ENCODE measurements around the gene UXS1. TPM values are rescaled to one million over a fixed set of nuclear protein-coding genes. Genes with fewer than 3 reads are reported as not detected.

The UXS1 gene
- total and polyA plus RNA-seq, 2 of the 8 experiments (the other 6 are each of a cell fraction or from before 2014, with no cell fraction given), result 44.5 to 63.4 TPM

- no peak for TF ChIP-seq FOSL1 (IDR thresholded peaks at IDR 0.05; ENCODE audit: insufficient read depth, low read depth, low read length)
- no peak for TF ChIP-seq SIN3A (conservative IDR thresholded peaks at IDR 0.05 in 1 of 2, IDR thresholded peaks at IDR 0.05 in 1 of 2; ENCODE audit: low read depth in 1 of 2, low read length in 2 of 2)
- TF ChIP-seq BRCA1 (IDR thresholded peaks at IDR 0.05; ENCODE audit: low read depth, low read length), result no peak
- no peak for TF ChIP-seq KDM5A (IDR thresholded peaks at IDR 0.05; ENCODE audit: low read length)
- TF ChIP-seq, protein P1, sequence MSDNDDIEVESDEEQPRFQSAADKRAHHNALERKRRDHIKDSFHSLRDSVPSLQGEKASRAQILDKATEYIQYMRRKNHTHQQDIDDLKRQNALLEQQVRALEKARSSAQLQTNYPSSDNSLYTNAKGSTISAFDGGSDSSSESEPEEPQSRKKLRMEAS (IDR thresholded peaks at IDR 0.05), result no peak
- TF ChIP-seq PHF8 (conservative IDR thresholded peaks at IDR 0.05; ENCODE audit: low read depth, low read length), result no peak
- TF ChIP-seq ASH2L (IDR thresholded peaks at IDR 0.05; ENCODE audit: low read length), result no peak
Observed at GRCh38 chr2:106054880-106055655, 139.0 kb downstream of the UXS1 start (continued).

Data from H1 (cell line).